GM18526 (cell line): ENCODE measurements around the gene UBE3B.

Source experiments
- POLR2A ChIP-seq: IDR thresholded peaks from 3 replicates; pipeline ENCODE4 v1.6.1; 2011; ENCODE audit not compliant: insufficient read length; ENCODE audit errors: extremely low read depth

Gene UBE3B

DNA sequence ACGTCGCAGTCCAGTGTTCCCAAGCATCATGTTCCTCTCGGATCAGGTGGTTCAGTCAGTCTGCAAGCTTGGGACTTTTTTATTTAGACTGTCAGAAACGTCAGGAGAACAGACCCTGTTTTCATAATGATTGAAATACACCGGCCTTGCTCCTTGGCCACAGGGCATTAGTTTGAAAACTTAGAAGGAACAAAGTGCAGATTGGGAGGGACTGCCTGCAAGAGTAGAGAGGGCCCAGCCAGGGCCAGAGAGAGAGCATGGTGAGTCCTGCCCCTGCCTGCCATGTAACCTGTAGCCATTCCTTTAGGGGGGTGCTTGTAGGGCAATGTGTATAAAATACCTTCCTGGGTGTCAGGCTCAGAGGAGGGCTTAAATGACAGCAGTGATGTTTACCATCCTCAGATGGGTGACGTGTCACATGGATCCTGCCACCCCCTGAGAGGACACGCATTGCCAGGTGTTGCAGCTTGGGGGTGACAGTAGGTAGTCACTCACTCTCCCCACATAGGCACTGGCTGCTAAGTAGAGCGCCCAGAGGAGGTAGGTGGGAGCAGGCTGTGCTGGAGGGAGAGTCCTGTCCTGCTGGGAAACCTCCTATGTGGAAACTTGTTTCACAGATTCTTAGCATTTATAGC lies 50.2 kb downstream of the UBE3B start:
- no peak for TF ChIP-seq POLR2A

DNA sequence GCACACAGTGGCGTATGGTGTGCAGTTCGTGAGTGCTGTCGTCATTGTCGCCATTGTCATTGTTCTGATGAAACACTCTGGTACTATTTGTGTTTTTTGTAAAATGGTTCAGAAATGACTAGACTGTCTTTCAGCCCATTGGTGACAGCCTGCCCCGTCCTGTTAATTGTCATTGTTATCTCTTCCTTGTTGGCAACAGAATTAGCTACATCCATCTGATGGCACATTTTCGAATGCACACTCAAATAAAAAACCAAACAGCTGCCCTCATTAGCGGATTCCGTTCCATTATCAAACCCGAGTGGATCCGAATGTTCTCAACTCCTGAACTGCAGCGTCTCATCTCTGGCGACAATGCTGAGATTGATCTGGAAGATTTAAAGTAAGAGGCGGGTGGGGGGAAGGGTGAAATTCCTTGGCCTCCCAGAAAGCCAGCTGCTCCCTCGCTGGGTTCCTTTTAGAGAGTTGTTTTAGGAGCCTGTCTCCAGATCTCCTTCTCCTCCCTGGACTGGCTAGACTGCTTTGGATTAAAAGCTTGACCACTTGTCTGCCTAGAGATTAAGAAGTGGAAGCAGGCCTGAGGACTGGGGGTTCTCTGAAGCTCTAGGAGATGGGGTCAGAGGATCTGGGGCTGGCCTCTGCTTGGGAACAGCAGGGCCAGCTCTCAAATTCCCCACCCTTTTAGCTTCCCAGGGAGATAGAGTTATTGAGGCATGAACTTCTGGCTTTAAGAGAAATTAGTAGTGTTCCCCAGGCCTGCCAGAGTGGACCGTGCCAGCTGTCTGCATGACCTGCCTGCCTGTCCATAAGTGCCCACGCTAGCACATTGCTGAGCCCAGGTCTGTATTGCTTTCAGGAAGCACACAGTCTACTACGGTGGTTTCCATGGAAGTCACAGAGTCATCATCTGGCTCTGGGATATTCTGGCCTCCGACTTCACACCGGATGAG lies 52.5 kb downstream of the UBE3B start:
- no peak for TF ChIP-seq POLR2A

DNA sequence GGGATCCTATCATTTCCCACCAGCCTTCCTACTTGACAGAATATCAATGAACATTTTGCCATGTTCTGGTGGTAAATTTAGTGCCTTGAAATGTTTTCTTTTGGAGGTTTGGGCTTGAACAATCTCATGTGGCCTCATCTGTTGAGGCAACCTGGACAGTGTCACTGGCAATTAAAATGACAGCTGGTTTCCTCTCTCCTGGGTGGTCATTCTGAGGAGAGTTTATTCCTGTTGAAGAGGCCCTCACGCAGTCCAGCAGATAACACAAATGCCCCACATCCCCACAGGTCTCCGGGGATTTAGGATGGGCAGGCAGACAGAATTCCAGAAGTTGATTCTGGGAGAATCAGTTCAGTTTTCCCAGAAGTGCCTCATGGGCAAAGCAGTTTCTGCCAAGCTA lies 54.0 kb downstream of the UBE3B start:
- no peak for TF ChIP-seq POLR2A

- no peak for TF ChIP-seq POLR2A
Measured at GRCh38 chr12:109532721-109533486, 55.5 kb downstream of the UBE3B start.

DNA sequence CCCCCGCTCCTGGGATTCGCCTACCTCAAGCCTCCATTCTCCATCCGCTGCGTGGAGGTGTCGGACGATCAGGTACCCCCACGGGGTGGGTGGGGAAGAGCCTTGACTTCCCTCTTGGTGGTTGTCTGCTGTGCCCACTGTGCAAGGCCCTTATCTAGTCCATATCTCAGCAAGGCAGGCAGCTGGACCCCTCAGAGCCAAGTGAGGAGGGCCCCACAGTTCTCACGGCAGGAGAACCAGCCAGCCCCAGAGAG lies 56.0 kb downstream of the UBE3B start:
- no peak for TF ChIP-seq POLR2A

GRCh38 chr12:109534456-109534855 lies 57.0 kb downstream of the UBE3B start:
- TF ChIP-seq POLR2A: no peak

- TF ChIP-seq POLR2A: no peak
Measured at GRCh38 chr12:109535231-109535862, 57.9 kb downstream of the UBE3B start.

DNA sequence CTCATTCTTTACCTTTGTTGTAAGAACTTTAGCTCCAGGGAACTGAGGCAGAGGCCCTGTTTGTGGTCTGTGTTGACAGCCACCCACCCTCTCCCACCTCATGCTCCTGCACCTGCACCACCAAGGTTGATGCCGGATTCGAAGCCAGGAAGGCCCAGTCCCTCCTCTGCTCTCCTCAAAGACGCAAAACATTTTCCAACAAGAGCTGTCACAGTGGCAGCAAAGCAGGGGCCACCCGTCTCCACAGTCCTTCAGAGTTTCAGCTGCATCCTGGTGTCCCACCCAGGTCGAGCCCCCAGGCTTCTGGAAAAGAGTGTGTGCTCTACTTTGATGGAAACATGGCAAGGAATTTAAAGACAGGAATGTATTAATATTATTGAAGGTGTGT lies 58.4 kb downstream of the UBE3B start:
- no peak for TF ChIP-seq POLR2A

GRCh38 chr12:109537136-109537535 lies 59.7 kb downstream of the UBE3B start:
- TF ChIP-seq POLR2A: no peak

DNA sequence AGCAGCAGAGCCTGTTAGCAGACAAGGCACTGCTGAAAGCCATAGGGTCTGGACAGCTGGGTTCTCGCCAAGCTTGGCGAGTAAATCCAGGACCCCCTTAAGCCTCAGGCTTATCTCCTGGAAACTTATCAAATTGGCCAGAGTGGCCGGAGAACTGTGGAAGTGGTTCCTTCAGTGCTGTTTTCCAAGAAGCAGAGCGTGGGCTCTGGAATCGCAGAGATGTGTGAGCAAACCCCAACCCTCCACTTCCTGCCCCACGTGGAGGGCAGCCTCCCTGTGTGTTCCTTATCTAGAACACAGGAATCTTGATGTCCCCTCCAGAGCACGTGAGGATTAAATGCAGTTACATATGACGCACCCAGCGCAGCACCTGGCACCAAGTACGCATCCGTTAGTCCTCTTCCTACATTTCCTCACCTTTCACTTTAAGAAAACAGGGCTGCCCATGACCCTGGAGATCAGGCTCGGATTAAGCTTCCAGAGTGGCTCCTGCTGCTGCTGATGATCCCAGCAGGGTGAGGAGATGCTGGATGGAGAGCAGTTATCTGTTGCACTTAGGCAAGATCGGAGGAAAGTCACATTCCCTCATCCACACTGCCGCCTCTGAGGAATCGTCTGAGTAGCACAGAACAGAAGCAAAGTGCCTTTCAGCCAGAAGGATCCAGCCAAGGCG lies 60.9 kb downstream of the UBE3B start:
- TF ChIP-seq POLR2A: no peak

DNA sequence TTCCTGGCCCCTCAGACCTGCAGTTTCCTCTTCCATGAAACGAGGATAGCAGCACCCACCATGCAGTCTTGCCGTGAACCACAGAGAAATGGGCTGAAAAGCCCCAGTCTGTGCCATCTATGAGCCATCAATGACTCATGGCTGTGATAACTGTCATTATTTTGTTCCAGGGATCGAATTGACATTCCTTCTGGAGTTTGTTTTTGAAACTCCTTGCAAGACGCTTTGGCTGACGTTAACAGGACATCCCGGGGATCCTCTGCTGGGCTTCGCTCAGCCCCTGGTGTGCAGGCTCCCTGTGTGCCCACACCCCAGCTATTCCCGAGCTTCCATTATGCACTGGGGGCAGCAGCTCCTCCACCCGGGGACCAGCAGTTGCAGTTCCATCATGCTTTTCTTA lies 62.1 kb downstream of the UBE3B start:
- no peak for TF ChIP-seq POLR2A

DNA sequence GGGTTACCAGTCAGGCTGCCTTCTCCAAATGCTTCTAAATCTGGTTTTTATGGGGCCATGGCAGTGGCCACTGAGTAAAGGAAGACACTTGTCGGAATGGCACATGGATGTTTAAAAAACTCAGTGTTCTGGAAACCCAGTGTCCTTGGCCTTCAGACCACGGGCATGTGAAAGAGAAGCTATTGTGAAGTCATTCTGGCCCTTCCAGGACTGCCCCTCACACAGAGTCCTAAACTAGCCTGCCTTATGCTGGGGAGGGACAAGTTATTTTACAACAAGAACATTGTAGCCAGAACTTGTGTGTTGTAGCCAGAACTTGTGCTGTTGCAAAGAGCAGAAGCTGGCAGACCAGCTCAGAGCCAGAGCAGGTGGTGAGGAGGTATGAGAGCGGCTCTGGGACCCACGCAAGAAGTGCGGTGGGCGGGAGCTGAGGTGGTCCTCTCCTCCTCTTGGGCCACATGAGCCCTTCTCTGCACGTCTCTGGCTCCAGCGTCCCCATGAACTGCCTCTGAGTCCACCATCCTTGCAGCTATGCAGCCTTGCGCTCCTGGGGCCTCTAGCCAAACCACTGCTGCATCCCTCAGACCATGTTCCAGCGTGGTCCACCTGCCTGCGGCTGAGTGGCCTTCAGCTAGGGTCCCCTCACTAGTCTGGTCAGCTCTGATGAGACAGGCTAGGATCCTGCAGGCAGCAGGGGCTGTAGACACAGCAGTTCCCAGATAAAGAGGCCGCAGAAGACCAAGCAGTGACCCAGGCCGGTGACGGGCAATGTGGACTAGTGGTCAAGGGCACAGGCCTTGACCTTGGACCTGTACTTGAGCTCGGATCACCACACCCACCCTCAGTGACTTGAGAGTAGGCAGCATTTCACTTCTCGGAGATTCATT lies 63.3 kb downstream of the UBE3B start:
- TF ChIP-seq POLR2A: no peak

GRCh38 chr12:109541413-109541726 lies 63.9 kb downstream of the UBE3B start:
- TF ChIP-seq POLR2A: no peak

DNA sequence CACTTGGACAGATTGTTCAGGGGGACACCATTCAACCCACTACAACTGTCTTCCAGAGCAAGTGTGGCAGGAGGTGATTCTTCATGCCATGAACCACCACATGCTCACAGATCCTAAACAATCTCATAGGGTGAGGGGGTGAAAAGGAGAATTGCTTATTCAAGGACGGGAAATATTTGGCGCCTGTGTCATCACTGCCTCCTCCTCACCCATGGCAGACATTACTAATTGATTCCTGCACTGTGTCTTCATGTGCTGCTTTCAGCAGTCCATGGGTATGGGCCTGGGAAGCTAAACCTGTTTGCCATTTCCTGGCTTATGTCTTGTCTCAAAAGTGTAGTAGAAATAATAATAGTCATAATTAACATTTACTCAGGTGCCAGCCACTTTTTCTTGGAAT lies 64.6 kb downstream of the UBE3B start:
- no peak for TF ChIP-seq POLR2A
